ENCODE data around the gene IRAK2.

DNA sequence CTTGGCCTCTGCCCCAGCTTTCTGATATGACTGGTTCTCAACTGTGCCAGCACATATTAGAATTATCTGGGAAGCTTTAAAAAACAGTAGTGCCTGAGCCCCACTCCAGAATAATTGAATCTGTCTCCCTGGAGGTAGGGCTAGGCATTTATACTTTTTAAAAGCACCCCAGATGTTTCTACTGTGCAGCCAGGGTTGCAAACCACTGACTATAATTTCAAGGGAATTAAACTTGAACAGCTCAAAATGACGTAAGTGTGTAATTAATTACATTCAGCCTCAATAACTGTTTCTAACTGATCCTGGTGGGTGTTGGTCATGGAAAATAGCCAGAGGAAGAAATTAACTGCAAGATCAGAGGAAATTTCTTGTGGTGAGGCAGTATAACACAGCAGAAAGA is 4.4 kb upstream of the IRAK2 start:
- TF ChIP-seq CTCF (IDR thresholded peaks at IDR 0.05) (no peak), EP300 (IDR thresholded peaks at IDR 0.05) (no peak), POLR2A (IDR thresholded peaks at IDR 0.05) (no peak)
